ENCODE results near the gene BUB3. TPM values are rescaled to one million over a fixed set of nuclear protein-coding genes. Genes with fewer than 3 reads are reported as not detected.

Gene BUB3
- total and polyA plus RNA-seq, 2 of the 4 experiments (the other 2 are of a cell fraction), result 215 to 384 TPM

DNA sequence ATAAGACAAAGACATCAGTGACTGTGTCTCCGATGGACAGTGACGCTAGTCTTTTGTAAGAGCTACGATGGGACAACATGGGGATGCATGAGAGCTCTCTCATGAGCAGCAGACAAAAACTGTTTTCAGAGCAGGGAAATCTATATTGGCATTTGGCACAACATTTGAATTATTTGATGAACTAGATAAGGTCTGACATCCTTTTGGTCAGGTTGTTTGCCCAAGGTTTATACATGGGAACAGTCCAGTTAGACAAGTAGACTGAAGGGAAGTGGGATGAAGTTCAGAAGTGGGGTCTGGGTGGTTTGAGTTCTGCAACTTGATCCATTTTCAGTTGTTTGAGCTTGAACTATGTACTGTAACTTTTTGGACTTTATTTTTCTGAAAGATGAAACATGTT lies 50.8 kb downstream of the BUB3 start:
- no peak overlapping the region for H3K4ac ChIP-seq (ENCODE audit: low read depth, low read length)
- no peaks in the 10 kb centered on the region for H3K79me1 ChIP-seq (ENCODE audit: low read depth in 1 of 2, low read length in 2 of 2)
- no peak overlapping the region for H4K5ac ChIP-seq (ENCODE audit: low read depth, low read length)
- H3K14ac ChIP-seq (replicated peaks; ENCODE audit: low read depth, low read length), result no peak overlapping the region
- no peak for DNase-seq
- no peaks in the 10 kb centered on the region for H3K9me1 ChIP-seq (ENCODE audit: insufficient read depth, low read length)
- H2BK15ac ChIP-seq (ENCODE audit: low read depth, low read length), result no peak overlapping the region
- H3K4me2 ChIP-seq (ENCODE audit: low read depth, low read length), result no peak overlapping the region
- CTCF ChIA-PET, result no interaction called here
- no peaks in the 10 kb centered on the region for H3K36me3 ChIP-seq (ENCODE audit: control insufficient read depth, insufficient read depth, low read length)
- H3K4me1 ChIP-seq (ENCODE audit: control insufficient read depth, insufficient read depth, low read length), result no peaks in the 10 kb centered on the region
- no peak overlapping the region for H2BK5ac ChIP-seq (ENCODE audit: low read depth, low read length, poor library complexity, severe bottlenecking)
- no peak overlapping the region for H3K18ac ChIP-seq (ENCODE audit: low read depth, low read length)
- H3K27ac ChIP-seq (ENCODE audit: insufficient read depth, low read length), result no peak overlapping the region
- H2AK5ac ChIP-seq (ENCODE audit: low read depth, low read length), result no peak overlapping the region
- no peak overlapping the region for H3K56ac ChIP-seq (ENCODE audit: extremely low read depth, insufficient read depth, low read length)
- H2AFZ ChIP-seq (replicated peaks; ENCODE audit: low read length, poor library complexity), result no peak overlapping the region
- TF ChIP-seq FOS (IDR thresholded peaks at IDR 0.05; ENCODE audit: low read depth, low read length), result no peak
- no peak for TF ChIP-seq NFE2L2 (IDR thresholded peaks at IDR 0.05; ENCODE audit: low read depth, low read length)
- no peak for TF ChIP-seq MXI1 (IDR thresholded peaks at IDR 0.05; ENCODE audit: borderline replicate concordance, low read depth, low read length)
- TF ChIP-seq RCOR1 (IDR thresholded peaks at IDR 0.05; ENCODE audit: insufficient replicate concordance, low read length), result no peak
- TF ChIP-seq MAZ (IDR thresholded peaks at IDR 0.05; ENCODE audit: borderline replicate concordance, low read depth, low read length), result no peak
- TF ChIP-seq BHLHE40 (IDR thresholded peaks at IDR 0.05; ENCODE audit: low read depth, low read length), result no peak
- TF ChIP-seq RAD21 (IDR thresholded peaks at IDR 0.05; ENCODE audit: low read length), result no peak
- no peak for TF ChIP-seq POLR2A (IDR thresholded peaks at IDR 0.05; ENCODE audit: low read depth, low read length)
- no peak for TF ChIP-seq RFX5 (IDR thresholded peaks at IDR 0.05; ENCODE audit: low read depth, low read length)
- no peak for TF ChIP-seq MAFK (IDR thresholded peaks at IDR 0.05; ENCODE audit: low read depth, low read length)
- TF ChIP-seq, protein P1, sequence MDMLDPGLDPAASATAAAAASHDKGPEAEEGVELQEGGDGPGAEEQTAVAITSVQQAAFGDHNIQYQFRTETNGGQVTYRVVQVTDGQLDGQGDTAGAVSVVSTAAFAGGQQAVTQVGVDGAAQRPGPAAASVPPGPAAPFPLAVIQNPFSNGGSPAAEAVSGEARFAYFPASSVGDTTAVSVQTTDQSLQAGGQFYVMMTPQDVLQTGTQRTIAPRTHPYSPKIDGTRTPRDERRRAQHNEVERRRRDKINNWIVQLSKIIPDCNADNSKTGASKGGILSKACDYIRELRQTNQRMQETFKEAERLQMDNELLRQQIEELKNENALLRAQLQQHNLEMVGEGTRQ (IDR thresholded peaks at IDR 0.05; ENCODE audit: low read depth, low read length), result no peak
- TF ChIP-seq, protein P2, sequence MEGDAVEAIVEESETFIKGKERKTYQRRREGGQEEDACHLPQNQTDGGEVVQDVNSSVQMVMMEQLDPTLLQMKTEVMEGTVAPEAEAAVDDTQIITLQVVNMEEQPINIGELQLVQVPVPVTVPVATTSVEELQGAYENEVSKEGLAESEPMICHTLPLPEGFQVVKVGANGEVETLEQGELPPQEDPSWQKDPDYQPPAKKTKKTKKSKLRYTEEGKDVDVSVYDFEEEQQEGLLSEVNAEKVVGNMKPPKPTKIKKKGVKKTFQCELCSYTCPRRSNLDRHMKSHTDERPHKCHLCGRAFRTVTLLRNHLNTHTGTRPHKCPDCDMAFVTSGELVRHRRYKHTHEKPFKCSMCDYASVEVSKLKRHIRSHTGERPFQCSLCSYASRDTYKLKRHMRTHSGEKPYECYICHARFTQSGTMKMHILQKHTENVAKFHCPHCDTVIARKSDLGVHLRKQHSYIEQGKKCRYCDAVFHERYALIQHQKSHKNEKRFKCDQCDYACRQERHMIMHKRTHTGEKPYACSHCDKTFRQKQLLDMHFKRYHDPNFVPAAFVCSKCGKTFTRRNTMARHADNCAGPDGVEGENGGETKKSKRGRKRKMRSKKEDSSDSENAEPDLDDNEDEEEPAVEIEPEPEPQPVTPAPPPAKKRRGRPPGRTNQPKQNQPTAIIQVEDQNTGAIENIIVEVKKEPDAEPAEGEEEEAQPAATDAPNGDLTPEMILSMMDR (conservative IDR thresholded peaks at IDR 0.05; ENCODE audit: low read depth, low read length), result no peak
- no peak for TF ChIP-seq SMC3 (IDR thresholded peaks at IDR 0.05; ENCODE audit: low read depth, low read length)
- no peak for TF ChIP-seq CHD1 (IDR thresholded peaks at IDR 0.05; ENCODE audit: low read depth, low read length)
- no peak for TF ChIP-seq CEBPB (IDR thresholded peaks at IDR 0.05; ENCODE audit: low read depth, low read length)
- TF ChIP-seq, protein P3, sequence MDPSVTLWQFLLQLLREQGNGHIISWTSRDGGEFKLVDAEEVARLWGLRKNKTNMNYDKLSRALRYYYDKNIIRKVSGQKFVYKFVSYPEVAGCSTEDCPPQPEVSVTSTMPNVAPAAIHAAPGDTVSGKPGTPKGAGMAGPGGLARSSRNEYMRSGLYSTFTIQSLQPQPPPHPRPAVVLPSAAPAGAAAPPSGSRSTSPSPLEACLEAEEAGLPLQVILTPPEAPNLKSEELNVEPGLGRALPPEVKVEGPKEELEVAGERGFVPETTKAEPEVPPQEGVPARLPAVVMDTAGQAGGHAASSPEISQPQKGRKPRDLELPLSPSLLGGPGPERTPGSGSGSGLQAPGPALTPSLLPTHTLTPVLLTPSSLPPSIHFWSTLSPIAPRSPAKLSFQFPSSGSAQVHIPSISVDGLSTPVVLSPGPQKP (IDR thresholded peaks at IDR 0.05; ENCODE audit: borderline replicate concordance, low read depth, low read length), result no peak
- H3K4me3 ChIP-seq (ENCODE audit: insufficient read depth, low read depth, low read length), result no peak overlapping the region
- H2AK9ac ChIP-seq (replicated peaks; ENCODE audit: low read depth, low read length, poor library complexity), result no peak overlapping the region
- H4K20me1 ChIP-seq (ENCODE audit: insufficient read depth, low read length), result no peaks in the 10 kb centered on the region
- no peaks in the 10 kb centered on the region for H3K27me3 ChIP-seq (ENCODE audit: control insufficient read depth, insufficient read depth, low read length)
- dilution Hi-C loops (cut with HindIII; ENCODE audit: low sequenced_read_pairs, unreplicated experiment), result no loop called here
- H2BK20ac ChIP-seq (ENCODE audit: low read depth, low read length), result no peak overlapping the region
- intact Hi-C loops (cut with micrococcal nuclease), result no loop called here
- no peak overlapping the region for H2BK120ac ChIP-seq (ENCODE audit: low read depth, low read length)
- no peaks in the 10 kb centered on the region for H3K9me3 ChIP-seq (ENCODE audit: control insufficient read depth, insufficient read depth, low read length)
- WGBS, 2 experiments (ENCODE audit: extremely low coverage in 2 of 2, insufficient read length in 1 of 2), result 93% methylated on average over 3 of the region's 3 CpGs; no CpG with 5 or more reads in 1 of the 2 experiments
- no peak overlapping the region for H3K23ac ChIP-seq (ENCODE audit: low read depth, low read length)
- POLR2A ChIA-PET (ENCODE audit: unreplicated experiment), result no interaction called here
- H4K91ac ChIP-seq (ENCODE audit: insufficient read depth, low read depth, low read length), result no peak overlapping the region
- in situ Hi-C loops (cut with MboI; ENCODE audit: low sequenced_read_pairs), result no loop called here
- no TSS peak for BruUV-seq (replicated peaks)
- H3K9ac ChIP-seq (ENCODE audit: low read depth, low read length), result no peak overlapping the region
- ATAC-seq (ENCODE audit: low read depth), result no peak
- H4K8ac ChIP-seq (ENCODE audit: low read depth in 2 of 2, low read length in 2 of 2), result no peak overlapping the region

All from IMR-90 (cell line).